GM21447 (cell line): ENCODE results near the gene NEK4.

Experiments used
- ATAC-seq: cut with Tn5 transposase; IDR thresholded peaks from one replicate; pipeline ENCODE4 v1.9.1; 2021; ENCODE audit not compliant: unreplicated experiment

NEK4 gene

DNA sequence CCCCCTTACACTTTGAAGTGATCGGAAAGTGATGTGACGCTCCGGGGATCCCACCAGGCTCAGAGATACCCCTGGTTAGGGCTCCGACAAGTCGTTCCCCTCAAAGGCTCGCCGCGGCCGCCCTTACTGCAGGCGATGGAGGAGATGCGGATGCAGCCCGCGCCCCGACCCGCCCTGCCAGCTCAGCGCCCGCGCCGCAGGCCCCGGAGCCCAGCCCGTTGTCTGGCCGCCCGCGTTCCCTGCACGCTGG, 65.4 kb downstream of the NEK4 start:
- ATAC-seq, result no peak

DNA sequence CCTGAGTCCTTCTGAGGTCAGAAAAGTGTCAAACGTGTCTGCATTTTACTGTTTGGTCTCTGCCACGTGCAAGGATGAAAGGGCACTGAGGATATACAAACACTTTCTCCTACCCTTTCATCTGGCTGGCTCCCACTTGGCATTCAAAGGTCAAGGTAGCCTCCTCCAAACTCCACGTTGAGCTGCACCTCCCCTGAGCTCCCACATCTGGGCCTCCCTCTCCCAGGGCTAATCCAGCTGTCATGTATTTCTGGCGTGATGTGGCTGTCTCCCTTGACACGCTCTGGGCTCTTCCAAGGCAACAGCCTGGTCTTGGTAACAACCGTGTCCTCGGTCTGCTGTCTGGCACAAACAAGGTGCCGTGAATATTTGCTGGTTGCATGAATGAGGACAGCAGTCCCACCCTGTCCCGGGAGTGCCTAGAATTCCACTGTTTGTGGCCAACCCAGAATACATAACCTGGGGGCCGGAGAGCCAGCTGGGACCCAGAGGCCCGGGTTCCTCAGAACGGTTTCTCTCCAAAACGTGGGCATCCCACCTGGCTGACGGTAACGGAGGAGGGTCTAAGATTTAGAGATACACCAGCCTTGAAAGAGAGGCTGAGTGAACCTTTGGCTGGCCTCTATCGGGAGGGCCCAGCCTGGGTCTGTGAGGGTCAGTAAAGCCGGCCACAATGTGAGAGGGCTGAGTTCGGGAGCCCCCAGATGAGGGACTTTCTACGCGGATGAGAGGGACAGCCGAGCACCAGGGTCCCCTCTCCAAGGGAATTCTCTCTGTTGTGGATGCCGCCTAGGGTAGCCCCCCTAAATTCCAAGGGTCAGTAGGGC, 65.9 kb downstream of the NEK4 start:
- ATAC-seq, result no peak

DNA sequence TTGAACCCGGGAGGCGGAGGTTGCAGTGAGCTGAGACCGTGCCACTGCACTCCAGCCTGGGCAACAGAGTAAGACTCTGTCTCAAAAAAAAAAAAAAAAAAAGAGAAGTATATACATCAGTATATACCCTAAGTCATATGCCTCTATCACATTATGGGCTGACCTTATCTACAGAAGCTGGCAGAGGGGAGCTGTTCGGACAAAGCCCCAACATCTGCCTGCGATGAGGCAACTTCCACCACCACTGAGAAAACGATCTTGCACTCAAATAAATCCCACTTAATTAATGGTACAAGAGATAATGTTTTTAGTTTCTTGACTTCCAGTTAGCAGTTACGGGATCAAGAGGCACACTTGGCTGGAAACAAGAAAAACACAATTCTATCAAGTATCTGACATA, 67.4 kb downstream of the NEK4 start:
- ATAC-seq, result no peak

DNA sequence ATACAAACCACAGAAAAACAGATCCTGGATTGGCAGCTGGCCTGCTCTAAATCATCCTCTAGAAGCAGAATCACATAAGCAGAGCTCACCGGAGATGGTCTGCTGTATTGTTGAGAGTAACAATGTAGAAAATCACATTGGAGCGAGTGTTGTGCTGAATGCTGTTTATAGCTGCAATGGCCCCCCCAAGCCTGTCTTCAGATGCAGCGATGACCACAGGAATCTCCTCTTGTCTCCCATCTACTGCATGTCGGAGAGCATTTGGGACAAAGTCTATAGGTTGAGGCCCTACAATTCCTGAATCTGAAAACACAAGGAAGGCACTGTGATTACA, 73.1 kb downstream of the NEK4 start:
- ATAC-seq, result no peak

DNA sequence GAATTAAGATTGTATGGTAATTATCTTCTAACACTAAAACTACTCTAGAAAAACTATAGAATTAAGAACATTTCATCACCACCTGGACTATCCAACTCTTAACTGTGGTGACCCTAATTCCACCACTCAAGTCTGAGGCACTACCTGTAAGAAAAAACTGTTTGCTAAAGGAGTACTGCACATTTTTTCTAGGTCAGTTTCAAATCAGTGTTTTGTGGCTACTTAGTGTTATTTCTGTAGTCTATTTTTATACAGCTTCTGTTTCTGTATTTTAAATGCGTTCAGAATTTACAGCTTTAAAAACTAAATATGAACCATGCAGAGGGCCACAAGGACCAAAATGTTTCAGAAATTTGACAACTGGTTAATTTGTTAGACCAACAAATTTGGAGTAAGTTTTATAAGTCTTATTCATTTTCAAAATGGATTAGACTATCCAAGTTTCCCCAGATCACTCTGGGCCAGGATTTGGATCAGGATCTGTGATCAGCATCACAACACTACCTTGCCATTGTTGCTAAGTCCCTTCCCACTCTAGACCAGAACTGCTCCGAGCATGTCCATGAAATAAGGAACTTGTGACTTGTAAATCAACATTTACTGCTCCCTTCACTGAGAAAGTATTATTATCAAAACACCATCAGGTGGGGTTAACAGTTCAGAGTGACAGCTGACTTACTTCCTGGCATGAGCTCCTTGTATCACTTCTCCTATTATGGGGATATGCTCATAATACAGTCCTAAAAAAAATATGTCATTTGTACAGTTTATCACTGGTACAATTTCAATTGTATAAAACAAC, 73.7 kb downstream of the NEK4 start:
- peak; percentile 56 for ATAC-seq

DNA sequence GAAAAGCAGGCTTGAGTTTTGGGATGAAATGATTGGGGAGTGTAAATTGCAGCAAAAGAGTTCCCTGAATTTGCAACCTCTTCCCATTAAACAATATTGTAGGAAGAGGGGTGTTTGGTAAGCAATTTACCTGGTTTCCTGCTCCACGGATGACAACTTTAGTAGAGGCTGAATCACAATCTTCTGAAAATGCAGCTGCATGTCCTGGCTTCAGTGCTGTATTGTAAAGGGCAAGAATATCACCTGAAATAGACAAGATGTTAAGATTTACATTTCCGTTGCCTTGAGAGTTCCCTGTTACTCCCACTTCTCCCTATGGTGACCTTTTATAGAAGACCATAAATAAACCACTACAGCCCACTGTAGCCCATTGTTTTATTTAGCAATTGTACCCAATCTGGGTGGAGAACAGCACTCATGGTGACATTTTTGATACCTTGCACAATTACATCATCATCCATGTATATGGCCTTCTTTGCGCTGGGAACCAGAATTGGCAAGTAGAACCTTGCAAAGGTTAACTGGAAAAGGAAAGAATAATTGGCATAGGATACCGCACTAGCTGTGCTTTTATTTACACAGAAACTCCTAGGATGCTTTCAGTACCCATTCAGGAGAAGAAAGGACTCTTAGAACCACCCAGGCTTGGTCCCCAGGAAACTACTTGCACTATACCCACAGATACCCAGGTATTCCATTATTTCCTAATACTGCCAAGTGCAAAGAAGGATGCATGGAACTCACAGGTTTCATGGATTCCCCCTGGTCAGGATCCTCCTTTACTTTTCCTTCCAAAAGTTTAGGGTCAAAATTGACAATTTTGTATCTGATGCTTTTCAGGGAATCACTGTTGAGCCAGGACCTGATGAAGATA, 74.7 kb downstream of the NEK4 start:
- no peak for ATAC-seq

DNA sequence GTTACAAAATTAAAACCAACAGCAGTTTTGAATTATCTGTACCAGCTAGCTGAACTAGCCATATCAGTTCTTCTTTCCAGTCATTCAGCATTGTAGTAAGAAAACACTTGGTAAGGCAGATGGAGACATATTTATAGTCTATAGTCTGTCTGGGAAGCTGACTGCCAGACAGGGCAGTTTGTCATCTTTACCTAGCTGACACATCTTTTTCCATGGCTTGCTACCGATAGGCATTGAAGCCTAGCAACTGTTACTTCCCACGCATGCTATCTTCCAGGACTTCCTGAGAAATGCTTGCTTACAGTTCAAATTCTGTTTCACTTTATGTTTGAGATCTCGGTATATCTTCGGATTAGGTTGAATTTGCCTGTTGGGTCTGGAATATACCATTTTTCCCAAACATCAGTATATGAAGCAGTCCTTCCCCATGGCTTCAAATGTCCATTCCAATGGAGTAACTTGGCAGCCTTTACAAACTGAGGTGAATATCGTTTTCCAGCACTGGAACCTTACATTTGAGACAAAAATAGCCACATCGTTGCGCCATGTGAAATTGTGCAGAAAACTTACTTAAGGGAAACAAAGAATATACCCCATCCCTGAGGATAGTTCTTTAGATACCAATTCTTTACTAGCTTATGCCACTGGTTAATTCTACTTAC, 76.1 kb downstream of the NEK4 start:
- ATAC-seq, result no peak

DNA sequence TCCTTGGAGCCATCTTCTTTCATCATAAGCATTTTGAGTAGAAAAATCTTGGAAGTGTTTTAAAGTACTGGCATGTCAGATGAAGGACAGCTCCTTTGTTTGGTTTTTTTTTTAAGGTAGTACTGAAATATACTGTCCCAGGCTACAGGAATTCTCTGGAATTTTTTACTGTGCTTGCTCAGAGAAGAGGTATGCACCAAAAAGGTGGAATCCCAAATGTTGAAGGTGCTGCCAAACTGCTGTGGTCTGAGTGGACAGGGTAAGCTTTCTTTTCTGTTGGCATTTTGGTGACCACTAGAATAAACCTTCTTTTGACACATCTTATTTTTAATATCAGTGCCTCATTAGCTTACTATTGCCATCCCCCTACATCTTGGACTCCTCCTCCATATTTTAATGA, 77.7 kb downstream of the NEK4 start:
- ATAC-seq, result no peak

DNA sequence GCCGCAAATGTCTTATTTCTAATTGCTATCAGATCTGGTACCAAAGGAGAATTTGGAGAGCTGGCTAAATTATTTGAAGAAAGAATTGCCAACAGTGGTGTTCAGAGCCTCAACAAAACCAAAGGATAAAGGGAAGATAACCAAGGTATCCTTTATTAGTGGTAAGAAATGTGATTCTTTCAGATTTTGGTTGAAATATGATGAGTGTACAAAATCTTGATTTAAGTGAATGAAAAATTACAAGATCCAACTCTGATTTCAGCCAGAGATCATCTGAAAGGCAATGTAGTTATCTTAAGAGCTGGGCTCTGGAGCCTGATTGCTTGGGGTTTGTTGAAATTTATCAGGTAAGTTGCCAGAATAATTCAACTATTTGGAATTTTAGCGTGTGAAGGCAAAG, 80.2 kb downstream of the NEK4 start:
- no peak for ATAC-seq

DNA sequence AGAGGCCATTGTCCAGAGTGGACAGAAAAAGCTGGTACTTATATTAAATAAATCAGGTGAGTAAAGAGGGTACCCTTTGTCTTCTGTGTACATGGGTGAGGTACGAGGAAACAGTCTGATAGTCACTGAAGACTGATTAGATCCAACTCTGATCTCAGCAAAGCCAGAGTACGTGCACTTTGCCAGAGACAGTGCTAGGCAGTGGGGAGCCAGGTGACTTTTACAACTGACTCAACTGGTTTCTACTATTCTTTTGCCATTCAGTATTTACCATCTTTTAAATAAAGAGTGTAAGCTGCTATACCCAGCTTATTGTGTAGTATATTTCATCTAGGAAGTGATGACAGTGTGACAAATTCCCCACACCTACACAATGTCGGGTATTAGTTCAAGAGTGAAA, 81.6 kb downstream of the NEK4 start:
- ATAC-seq, result no peak

DNA sequence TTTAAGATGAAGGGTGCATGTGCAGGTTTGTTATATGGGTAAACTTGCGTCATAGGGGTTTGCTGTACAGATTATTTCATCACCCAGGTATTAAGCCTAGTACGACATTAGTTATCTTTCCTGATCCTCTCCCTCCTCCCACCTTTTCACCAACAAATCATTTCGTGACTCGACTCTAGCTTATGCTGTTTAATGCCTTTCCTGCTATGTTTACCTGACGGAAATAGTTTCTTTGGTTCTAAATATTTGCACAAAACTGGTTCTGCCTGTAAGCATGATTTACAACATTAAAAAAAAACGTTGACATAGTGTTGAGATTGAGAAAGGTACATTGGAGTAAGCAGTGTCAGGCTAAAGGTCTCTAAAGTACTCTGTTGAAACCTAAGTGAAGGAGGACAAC, 82.5 kb downstream of the NEK4 start:
- no peak for ATAC-seq

DNA sequence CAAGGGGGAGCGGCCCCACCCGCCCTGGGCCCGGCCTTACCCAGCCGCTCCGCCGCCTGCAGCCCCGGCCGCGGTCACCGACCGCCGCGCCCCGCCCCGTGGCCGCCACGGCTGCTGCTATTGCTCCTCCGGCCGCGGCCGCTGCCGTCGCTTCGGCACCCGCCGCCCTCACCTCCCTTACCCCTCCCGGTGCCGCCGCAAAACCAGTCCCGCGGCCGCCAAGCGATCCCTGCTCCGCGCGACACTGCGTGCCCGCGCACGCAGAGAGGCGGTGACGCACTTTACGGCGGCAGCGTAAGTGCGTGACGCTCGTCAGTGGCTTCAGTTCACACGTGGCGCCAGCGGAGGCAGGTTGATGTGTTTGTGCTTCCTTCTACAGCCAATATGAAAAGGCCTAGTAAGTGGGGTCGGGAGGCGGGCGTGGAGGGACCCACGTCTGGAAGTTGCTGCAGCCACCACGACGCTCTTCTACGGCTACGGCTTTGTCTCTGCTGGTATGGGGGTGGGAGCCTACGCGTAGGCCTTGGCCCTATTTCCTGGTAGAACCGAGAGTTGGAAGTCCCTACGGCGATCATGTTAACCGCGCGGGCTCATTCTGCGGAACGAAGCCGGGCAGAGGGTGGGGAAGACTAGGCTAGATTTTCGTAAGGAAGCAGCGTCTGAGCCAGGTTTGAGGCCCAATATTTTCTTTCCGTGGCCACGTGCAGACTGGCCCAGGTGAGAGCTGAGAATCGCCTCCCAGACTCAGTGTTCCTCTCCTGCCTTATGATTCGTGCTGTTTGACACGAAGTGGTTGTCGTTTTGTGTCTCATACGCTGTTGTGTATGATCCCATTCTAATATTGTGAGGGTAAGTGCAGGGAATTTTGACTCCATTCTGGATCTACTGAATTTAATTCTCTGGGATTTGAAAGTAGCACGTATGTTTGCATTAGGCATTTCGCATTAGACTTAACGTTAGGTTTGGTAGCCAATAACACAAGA, 84.7 kb downstream of the NEK4 start, which contains the start of the genes GNL3 and PBRM1:
Gene GNL3 (plus strand): TSS at position 324 of the 983 bp plus-strand sequence. CDS start 61 bp downstream, at position 385.
Gene PBRM1 (minus strand): TSS at position 205 of the 983 bp plus-strand sequence.
- ATAC-seq, result peak; percentile 60

DNA sequence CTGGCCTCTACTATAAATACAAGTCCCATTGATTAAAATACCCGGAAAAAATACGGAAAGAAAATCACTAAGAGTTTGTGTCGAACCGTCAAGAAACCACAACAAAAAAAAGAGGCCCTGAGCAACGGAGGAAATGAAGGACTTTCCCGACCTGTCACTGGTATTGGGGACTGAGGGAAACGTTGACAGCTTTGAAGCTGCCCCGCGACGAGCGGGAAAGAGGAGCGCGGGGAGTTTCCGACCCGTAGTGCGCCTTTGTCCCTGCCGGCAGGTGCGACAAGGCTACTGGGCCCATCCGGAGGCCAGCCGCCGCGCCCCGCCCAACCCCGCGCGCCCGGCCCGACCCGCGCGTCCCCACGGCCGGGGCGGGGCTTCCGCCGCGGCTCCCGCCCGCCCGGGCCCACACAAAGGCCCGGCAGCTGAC, 85.4 kb downstream of the NEK4 start:
- ATAC-seq, result peak; percentile 60

DNA sequence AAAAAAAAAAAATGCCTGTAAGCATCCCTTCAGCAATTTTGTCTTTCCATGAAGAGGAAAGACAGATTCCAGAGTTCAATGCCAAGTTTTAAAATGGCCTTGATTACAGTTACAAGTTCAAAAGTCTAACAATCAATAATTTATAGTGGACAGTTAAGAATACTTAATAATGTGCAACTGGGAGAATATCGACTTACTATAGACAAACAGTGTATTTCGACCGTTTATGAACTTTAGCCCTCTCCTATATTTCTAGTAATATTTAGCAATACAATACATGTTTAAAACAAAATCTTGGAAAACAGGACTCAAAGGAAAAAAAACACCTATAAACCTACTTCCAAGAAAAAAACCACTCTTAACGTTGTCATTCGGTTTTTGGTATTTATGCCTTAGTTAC, 86.6 kb downstream of the NEK4 start:
- ATAC-seq, result no peak

DNA sequence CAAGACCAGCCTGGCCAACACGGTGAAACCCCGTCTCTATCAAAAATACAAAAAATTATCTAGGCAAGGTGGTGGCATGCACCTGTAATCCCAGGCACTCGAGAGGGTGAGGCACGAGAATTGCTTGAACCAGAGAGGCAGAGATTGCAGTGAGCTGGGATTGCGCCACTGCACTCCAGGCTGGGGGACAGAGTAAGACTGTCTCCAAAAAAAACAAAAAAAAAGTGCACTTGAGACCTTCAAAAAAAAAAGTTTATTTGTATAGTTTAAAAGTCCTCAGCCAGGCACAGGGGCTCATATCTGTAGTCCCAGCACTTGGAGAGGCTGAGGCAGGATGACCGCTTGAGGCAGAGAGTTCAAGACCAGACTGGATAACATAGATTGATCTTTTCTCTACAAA, 87.1 kb downstream of the NEK4 start:
- no peak for ATAC-seq

DNA sequence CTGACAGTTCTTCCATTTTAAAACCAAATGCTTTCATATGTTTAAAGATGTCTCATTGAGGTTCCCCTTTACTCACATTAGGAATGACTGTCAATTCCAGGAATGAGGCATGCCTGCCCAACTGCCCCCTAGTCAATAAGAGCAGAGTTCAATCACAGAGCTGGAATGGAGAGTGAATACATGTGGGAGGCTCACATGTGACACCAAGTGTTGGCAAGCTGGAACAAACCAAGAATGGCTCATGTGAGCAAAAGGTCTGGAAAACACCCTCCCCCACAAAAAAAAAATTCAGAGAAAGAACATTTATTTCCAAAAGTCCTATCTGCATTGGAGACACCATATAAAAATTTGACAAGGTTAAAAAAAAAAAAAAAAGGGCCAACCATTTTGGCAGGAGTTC, 88.7 kb downstream of the NEK4 start:
- ATAC-seq, result no peak

DNA sequence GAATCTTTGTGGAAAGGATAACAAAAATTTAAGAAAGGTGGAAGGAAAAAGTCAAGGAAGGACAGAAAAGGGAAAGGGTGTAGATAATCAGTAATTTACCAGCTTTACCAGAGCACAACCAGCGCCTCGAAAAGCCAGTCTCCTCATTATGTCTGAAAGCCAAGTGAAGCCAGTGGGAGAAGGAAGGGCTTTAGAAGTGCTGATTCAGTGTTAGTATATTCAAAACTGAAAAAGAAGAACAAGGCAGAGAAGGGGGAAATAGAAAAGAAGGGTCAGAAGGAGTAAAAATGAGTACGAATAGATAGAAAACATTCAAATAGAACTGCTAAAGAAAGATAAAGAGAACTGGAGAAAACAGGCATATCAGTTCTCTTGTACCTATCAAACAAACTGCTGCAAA, 89.1 kb downstream of the NEK4 start:
- no peak for ATAC-seq

DNA sequence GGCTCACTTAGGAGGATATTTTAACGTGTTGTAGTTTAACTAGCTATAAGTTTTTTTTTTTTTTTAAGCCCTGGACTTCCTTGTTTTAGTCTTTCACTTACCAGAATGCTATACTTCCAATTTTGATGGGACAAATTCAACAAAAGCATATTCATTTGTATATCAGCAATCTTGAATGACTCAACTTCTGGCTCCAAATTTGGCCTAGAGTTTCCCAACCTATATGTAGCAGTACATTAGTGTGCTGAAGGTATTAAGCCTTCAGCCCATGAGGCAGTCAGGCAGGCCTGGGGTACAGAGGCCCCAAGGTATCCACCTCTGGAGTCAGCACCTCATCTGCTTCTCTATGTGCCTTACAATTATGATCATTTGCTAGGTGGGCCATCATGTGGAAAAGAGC, 90.9 kb downstream of the NEK4 start:
- ATAC-seq, result no peak

DNA sequence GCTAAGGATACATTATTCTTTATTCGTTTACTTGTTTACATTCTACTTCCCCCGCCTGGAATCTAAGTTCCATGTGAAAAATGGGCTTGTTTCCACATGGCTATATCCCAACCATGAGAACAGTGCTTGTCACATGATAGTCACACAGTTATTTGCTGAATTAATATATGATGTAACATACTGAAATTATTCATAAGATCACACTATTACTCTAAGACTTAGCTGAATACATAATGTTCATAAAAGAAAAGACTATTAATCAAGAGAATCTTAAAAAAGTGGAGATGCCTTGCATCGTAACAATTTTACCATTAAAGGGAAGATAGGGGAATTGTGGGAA, 91.6 kb downstream of the NEK4 start:
- no peak for ATAC-seq
